Endothelial cell (in vitro differentiated cells): ENCODE measurements around the gene ANKRD42. TPM values are rescaled to one million over a fixed set of nuclear protein-coding genes. Genes with fewer than 3 reads are reported as not detected.

ENCODE experiments used
- DNase-seq: peaks from one replicate; pipeline ENCODE4 v3.0.0; 2021; ENCODE audit warnings: low spot score
- H3K27ac Mint-ChIP-seq: one replicate; pipeline ENCODE4 v1.8.0; 2021; ENCODE audit warnings: mixed read lengths, inconsistent platforms; ENCODE audit not compliant: unreplicated experiment
- H3K27me3 Mint-ChIP-seq: one replicate; pipeline ENCODE4 v1.8.0; 2021; ENCODE audit warnings: mild to moderate bottlenecking, moderate library complexity, mixed read lengths, inconsistent platforms; ENCODE audit not compliant: unreplicated experiment
- H3K36me3 Mint-ChIP-seq: one replicate; pipeline ENCODE4 v1.8.0; 2021; ENCODE audit warnings: mild to moderate bottlenecking, low read depth, mixed read lengths, inconsistent platforms; ENCODE audit not compliant: unreplicated experiment
- H3K4me1 Mint-ChIP-seq: one replicate; pipeline ENCODE4 v1.8.0; 2021; ENCODE audit warnings: mild to moderate bottlenecking, mixed read lengths, inconsistent platforms; ENCODE audit not compliant: unreplicated experiment
- H3K4me3 Mint-ChIP-seq: one replicate; pipeline ENCODE4 v1.8.0; 2021; ENCODE audit warnings: mild to moderate bottlenecking, mixed read lengths, inconsistent platforms; ENCODE audit not compliant: unreplicated experiment
- H3K9me3 Mint-ChIP-seq: one replicate; pipeline ENCODE4 v1.8.0; 2021; ENCODE audit warnings: mixed read lengths, inconsistent platforms; ENCODE audit not compliant: unreplicated experiment
- total RNA-seq: library from RNA; stranded (reverse); fragmentation: NEBNext Ultra II Directional; extraction: Animal tissue kit (Norgen Biotek cat#: 25700); gene quantifications from one replicate; pipeline ENCODE4 v1.2.1, GENCODE V29; 2021; ENCODE audit not compliant: unreplicated experiment
- TF ChIP-seq, protein P1 (sequence below): fragments of 200-600 bp; sonication (generic); IDR thresholded peaks from one replicate; pipeline ENCODE4 v1.5.0; 2021; ENCODE audit warnings: antibody characterized with exemption; ENCODE audit not compliant: unreplicated experiment

Gene ANKRD42
- total RNA-seq, 1 donor from 2014 or later = 11.4 TPM

DNA sequence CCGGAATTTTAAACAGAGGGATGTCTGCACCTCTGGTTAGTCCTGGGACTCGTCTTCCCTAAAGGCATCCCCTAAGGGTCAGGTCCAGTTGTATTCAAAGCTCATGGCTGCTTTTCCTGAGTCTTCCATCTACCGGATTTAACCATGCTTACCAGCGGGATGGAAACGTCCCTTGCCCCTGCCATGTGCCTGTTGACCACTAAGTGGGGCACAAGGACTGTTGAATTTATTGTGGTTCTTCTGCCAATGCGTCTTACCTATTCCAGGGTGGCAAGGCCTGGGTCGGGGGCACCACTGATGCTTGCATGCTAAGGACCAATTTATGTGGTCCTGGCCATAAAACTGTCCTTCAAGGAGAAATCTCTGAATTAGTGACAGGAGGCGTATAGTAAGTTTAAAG is 25.6 kb downstream of the ANKRD42 start:
- Mint-ChIP-seq H3K36me3 (peaks cover 2% of the 10 kb centered on the region), H3K27me3 (peaks cover 3% of the 10 kb centered on the region), H3K9me3 (no peaks in the 10 kb centered on the region), H3K27ac (no peak overlapping the region), H3K4me3 (no peak overlapping the region), H3K4me1 (peaks cover 22% of the 10 kb centered on the region)
- DNase-seq = peak; percentile 31
- TF ChIP-seq, protein P1, sequence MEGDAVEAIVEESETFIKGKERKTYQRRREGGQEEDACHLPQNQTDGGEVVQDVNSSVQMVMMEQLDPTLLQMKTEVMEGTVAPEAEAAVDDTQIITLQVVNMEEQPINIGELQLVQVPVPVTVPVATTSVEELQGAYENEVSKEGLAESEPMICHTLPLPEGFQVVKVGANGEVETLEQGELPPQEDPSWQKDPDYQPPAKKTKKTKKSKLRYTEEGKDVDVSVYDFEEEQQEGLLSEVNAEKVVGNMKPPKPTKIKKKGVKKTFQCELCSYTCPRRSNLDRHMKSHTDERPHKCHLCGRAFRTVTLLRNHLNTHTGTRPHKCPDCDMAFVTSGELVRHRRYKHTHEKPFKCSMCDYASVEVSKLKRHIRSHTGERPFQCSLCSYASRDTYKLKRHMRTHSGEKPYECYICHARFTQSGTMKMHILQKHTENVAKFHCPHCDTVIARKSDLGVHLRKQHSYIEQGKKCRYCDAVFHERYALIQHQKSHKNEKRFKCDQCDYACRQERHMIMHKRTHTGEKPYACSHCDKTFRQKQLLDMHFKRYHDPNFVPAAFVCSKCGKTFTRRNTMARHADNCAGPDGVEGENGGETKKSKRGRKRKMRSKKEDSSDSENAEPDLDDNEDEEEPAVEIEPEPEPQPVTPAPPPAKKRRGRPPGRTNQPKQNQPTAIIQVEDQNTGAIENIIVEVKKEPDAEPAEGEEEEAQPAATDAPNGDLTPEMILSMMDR = no peak

- Mint-ChIP-seq H3K4me1 (peaks cover 22% of the 10 kb centered on the region), H3K4me3 (no peak overlapping the region), H3K27me3 (peaks cover 3% of the 10 kb centered on the region), H3K36me3 (no peaks in the 10 kb centered on the region), H3K27ac (no peak overlapping the region), H3K9me3 (no peaks in the 10 kb centered on the region)
- no peak for DNase-seq
- TF ChIP-seq, protein P1 = no peak
Measured at GRCh38 chr11:83220260-83220659, 26.7 kb downstream of the ANKRD42 start.

DNA sequence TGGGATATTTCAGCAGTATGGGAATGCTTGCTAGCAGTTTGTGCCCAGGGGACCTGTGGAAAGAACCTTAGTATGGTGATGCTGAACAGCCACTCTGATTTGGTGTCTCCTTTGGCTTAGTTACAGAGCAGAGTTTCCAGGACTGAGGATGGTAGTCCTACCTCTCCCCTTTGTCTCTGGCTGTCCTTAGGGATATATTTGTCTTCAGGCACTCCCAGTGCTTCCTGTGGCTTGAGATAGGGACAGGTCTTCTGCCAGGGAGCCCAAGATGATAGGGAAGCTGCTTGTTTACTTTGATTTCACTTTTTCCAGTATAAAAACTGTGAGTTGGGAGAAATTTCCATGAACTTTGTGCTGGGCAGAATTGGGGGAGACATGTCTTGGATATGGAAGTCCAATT is 28.2 kb downstream of the ANKRD42 start:
- H3K36me3 Mint-ChIP-seq = no peaks in the 10 kb centered on the region
- H3K27ac Mint-ChIP-seq = no peak overlapping the region
- TF ChIP-seq, protein P1 = no peak
- H3K27me3 Mint-ChIP-seq = peaks cover 3% of the 10 kb centered on the region
- peaks cover 21% of the 10 kb centered on the region for H3K4me1 Mint-ChIP-seq
- no peak for DNase-seq
- no peak overlapping the region for H3K4me3 Mint-ChIP-seq
- no peaks in the 10 kb centered on the region for H3K9me3 Mint-ChIP-seq

GRCh38 chr11:83222499-83222898 is 29.0 kb downstream of the ANKRD42 start:
- DNase-seq = no peak

DNA sequence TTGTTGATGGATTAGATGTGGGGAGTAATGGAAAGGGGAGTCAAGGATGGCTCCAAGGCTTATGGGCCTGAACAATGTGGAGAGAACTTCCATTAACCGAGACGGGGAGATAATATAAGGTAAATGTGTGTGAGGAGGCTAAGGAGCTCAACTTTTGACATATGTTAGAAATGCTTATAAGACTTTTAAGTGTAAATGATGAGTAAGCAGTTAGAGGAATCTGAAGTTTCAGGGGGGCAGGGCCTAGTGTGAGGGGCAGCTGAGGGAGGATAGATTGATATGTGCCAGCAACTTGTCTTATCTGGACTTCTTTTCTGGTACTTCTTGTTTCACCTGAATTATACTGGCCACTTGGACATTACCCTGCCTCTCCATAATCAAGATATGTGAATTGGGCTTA is 29.9 kb downstream of the ANKRD42 start:
- TF ChIP-seq, protein P1 = no peak
- no peak overlapping the region for H3K4me3 Mint-ChIP-seq

More at GRCh38 chr11:83222499-83222898, 29.0 kb downstream of the ANKRD42 start:
- TF ChIP-seq, protein P1 = no peak
- Mint-ChIP-seq H3K27ac (peak overlapping the region; percentile 3), H3K9me3 (no peaks in the 10 kb centered on the region), H3K4me3 (no peak overlapping the region), H3K27me3 (peaks cover 3% of the 10 kb centered on the region), H3K4me1 (peaks cover 19% of the 10 kb centered on the region), H3K36me3 (no peaks in the 10 kb centered on the region)

More for the DNA sequence above, 29.9 kb downstream of the ANKRD42 start:
- Mint-ChIP-seq H3K4me1 (peaks cover 19% of the 10 kb centered on the region), H3K27ac (no peak overlapping the region), H3K9me3 (no peaks in the 10 kb centered on the region), H3K36me3 (no peaks in the 10 kb centered on the region), H3K27me3 (peaks cover 2% of the 10 kb centered on the region)
- no peak for DNase-seq
